G401.6 (cell line): ENCODE results near the gene CRK.
"Not testable (repeated sequence)": the region's sequence is repeated elsewhere in the genome, so short reads cannot be mapped to it uniquely, and the experiment has no call there.

ENCODE experiments used
- FAIRE-seq: peaks from 2 replicates; lab custom pipeline; 2012; peaks lifted over from hg19 to GRCh38; lab: Jason Lieb, UNC

Gene CRK

DNA sequence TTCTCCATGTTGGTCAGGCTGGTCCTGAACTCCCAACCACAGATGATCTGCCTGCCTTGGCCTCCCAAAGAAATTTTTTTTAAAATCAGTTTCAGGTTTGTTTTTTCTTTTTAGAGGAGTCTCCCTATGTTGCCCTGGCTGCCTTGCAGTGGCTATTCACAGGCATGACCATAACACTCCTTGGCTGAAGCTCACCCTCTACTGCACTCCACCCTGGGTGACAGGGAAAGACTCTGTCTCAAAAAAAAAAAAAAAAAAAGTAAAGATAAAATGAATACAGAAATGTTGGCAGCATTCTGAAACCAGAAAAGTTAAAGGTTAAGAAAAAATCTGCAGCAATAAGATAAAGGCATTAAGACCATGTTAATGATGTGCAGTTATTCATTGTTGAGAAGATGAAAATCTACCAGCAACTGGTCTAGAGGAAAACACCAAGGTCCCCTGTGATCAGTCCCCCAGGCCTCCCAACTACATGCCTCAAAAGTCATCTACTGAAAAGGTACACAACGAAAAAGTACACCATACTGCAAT, 71.1 kb downstream of the CRK start:
- no peak for FAIRE-seq

DNA sequence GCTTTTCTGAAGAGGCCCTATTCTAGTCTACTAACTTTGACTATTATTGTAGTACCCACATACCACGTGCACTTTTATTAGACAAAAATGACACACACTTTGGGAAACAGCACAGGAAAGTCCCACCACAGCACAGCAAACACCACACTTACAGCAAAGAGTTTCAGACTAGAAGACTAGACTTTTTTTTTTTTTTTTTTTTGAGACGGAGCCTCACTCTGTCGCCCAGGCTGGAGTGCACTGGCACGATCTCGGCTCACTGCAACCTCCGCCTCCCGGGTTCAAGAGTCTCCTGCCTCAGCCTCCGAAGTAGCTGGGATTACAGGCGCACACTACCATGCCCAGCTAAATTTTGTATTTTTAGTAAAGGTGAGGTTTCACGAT, 76.1 kb downstream of the CRK start:
- no peak for FAIRE-seq

DNA sequence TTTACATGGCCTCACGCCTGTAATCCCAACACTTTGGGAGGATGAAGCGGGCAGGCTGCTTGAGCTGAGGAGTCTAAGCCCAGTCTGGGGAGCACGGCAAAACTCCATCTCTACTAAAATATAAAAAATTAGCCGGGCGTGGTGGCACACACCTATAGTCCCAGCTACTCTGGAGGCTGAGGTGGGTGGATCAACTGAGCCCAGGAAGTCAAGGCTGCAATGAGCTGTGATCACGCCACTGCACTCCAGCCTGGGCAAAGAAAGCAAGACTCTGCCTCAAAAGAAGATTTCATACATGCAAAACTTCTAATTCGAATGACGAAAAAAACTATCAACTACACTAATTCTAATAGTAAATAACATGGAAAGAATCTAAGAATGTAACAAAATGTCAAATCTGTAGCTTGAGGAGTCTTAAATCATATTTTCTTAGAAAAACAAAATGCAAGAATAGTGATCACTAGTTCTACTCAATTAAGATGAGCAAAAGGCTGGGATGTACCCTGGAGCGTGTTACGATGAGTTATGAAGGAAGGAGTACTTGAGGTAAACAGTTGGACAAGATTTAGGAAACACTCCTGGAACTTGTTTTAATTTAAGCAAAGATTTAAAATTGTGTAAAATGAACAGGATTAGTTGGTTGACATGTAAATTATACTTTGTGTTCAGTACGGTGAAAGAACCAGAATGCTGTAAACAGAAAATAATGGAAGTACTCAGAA, 76.7 kb downstream of the CRK start:
- FAIRE-seq, result no peak

DNA sequence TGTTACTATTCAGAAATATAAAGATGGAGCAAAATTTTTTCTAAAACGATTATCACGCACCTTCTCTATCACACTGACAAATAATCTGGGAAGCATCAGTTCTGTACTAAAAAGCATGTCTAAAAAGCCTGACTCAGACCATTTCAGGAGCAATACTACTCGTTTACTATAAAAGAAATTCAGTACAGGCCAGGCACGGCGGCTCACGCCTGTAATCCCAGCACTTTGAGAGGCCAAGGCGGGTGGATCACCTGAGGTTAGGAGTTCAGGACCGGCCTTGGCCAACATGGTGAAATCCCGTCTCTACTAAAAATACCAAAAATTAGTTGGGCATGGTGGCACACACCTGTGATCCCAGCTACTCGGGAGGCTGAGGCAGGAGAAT, 77.6 kb downstream of the CRK start:
- FAIRE-seq, result not testable (repeated sequence)

DNA sequence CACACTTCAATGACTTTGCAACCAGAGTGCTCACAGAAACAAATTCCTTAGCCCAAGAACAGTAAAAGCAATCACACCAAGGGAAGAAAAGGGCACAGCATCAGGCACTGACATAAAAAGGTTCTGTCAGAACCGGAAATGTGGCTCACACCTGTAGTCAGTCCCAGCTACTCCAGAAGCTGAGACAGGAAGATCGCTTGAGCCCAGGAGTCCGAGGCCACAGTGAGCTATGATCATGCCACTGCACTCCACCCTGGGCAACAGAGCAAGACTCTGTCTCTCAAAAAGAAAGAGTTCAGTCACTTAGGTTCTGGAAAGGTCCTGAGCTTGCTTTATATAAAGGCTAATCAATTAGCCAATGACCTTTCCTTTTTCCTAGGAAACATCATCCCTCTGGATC, 78.7 kb downstream of the CRK start:
- no peak for FAIRE-seq

DNA sequence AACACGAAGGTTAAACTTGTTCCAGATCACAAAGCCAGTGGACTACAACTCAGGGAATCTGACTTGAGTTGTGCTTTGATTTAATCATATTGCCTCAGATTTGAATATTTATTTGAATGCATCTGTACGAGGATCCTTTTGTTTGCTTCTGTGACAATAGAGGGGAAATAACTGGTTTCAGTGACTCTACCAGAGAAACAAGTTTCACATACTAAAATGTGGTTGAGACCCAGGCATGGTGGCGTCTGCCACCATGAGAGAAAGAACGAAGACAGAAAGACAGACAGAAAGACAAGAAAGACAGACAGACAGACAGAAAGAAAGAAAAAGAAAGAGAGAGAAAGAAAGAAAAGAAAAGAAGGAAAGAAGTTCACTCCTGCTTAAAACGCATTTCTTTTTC, 80.0 kb downstream of the CRK start:
- no peak for FAIRE-seq

DNA sequence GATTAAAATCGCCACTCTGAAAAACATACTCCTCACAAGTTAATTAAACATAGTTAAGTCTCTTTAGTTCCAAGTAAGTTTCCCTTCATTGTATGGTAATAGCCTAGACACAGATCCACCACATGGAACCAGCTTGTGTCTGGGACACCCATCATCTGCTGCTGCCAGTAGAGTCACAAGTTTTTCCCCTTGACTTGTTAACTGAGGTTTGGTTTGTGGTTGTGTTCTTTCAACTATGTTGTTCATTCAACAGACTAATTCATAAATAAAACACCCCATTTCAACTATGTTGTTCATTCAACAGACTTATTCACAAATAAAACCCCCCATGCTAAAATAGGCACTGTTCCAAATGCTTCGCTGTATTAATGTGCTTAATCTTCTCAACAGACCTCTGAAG, 80.4 kb downstream of the CRK start:
- no peak for FAIRE-seq

DNA sequence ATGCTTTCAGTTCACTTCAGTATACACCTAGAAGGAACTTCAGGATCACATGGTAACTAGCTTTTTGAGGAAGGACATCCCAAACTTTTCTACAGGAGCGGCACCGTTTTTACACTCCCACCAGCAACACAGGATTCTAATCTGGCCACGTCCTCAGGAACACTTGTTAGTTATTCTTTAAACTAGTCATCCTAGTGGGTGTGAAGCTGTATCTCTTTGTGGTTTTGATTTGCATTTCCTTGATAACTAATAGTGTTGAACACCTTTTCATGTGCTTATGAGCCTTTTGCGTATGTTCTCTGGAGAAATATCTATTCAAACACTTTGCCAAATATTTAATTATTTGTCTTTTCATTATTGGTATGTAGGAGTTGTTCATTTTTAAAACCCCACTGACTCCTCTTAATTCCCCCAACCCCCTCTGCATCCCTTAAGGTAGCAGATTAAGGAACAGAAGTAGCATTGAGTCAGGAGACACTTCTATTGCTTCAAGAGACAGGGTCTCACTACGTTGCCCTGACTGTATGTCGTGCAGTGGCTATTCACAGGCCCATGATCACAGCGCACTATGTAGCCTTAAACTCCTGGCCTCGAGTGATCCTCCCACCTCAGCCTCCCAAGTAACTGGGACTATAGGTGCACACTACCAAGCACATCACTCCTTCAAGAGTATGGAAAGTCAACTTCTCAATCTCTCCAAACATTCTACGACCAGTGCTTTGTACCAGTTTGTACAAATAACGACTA, 81.4 kb downstream of the CRK start:
- no peak for FAIRE-seq

DNA sequence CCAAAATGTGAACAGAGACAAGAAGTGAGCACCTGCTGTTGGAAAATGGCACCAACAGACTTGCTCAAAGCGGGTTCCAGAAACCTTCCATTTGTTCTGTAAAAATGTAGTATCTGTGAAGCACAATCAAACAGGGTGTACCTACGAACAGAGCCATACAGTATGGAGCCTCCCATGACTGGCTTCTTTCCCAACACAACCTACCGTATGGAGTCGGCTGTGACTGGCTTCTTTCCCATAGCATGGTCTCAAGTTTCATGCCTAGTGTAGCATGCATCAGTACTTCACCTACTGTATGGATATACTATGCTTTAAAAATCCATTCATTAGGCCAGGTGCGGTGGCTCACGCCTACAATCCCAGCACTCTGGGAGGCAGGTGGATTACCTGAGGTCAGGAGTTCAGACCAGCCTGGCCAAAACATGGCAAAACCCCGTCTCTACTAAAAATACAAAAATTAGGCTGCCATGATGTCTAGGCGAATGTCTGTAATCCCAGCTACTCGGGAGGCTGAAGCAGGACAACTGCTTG, 82.3 kb downstream of the CRK start:
- FAIRE-seq, result no peak

DNA sequence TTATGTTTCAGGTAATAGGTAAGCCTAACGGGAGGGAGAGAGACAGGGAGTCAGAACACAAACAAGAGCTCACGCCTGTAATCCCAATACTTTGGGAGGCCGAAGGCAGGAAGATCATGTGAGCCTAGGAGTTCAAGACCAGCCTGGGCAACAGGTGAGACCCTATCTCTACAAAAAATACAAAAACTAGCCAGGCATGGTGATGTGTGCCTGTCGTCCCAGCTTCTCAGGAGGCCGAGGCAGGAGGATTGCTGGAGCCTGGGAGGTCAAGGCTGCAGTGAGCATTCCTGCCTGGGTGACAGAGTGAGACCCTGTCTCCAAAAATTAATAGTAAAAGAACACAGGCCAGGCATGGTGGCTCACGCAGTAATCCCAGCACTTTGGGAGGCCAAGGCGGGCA, 83.4 kb downstream of the CRK start:
- no peak for FAIRE-seq

DNA sequence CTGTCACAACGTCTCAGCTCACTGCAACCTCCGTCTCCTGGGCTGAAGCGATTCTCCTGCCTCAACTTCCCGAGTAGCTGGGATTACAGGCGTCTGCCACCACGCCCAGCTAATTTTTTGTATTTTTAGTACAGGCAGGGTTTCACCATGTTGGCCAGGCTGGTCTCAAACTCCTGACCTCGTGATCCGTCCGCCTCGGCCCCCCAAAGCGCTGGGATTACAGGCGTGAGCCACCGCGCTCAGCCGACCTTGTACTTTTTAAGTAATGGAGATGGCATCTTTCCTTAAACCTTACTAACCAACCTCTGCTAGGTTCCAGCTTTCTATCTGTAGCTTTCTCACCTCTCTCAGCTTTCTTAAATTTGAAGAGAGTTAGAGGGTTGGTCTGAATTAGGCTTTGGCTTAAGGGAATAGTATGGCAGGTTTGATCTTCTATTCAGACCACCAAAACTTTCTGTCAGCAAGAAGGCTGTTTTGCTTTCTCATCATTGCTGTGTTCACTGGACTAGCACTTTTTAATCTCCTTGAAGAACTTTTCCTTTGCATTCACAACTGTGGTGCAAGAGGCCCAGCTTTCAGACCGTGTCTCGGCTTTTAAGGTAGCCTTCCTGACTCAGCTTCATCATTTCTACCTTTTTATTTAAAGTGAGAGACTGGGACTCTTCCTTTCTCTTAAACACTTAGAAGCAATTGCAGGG, 84.0 kb downstream of the CRK start:
- FAIRE-seq, result no peak
